ENCODE data around the gene OR5AC2.

Gene OR5AC2

GRCh38 chr3:98086873-98087272 lies at the start of gene OR5AC2:
TSS of gene OR5AC2 (plus strand) at chr3:98087173. CDS start at chr3:98087173, 0 bp downstream.
- no peak for DNase-seq

GRCh38 chr3:98038286-98038685 lies 48.7 kb upstream of the OR5AC2 start:
- DNase-seq: no peak

GRCh38 chr3:98038876-98039275 lies 48.1 kb upstream of the OR5AC2 start:
- no peak for DNase-seq

- DNase-seq: peak; percentile 95
Measured at GRCh38 chr3:98039322-98040024, 47.5 kb upstream of the OR5AC2 start.

GRCh38 chr3:98041350-98041749 lies 45.6 kb upstream of the OR5AC2 start:
- DNase-seq: peak; percentile 8

- peak; percentile 22 for DNase-seq
Measured at GRCh38 chr3:98048586-98048985, 38.4 kb upstream of the OR5AC2 start.

- DNase-seq: no peak
Measured at GRCh38 chr3:98049271-98049670, 37.7 kb upstream of the OR5AC2 start.

GRCh38 chr3:98056035-98056434 lies 30.9 kb upstream of the OR5AC2 start:
- no peak for DNase-seq

GRCh38 chr3:98057631-98058030 lies 29.3 kb upstream of the OR5AC2 start:
- no peak for DNase-seq

- peak; percentile 95 for DNase-seq
Measured at GRCh38 chr3:98058244-98058960, 28.6 kb upstream of the OR5AC2 start.

- DNase-seq: no peak
Measured at GRCh38 chr3:98068824-98069223, 18.1 kb upstream of the OR5AC2 start.

GRCh38 chr3:98070840-98071239 lies 16.1 kb upstream of the OR5AC2 start:
- DNase-seq: peak; percentile 72

GRCh38 chr3:98073486-98073885 lies 13.5 kb upstream of the OR5AC2 start:
- DNase-seq: no peak

- no peak for DNase-seq
Measured at GRCh38 chr3:98095882-98096281, 8.9 kb downstream of the OR5AC2 start.

GRCh38 chr3:98099848-98100247 lies 12.9 kb downstream of the OR5AC2 start:
- DNase-seq: no peak

GRCh38 chr3:98108162-98108561 lies 21.2 kb downstream of the OR5AC2 start:
- DNase-seq: no peak

GRCh38 chr3:98109807-98110549 lies 23.0 kb downstream of the OR5AC2 start:
- DNase-seq: no peak

- DNase-seq: no peak
Measured at GRCh38 chr3:98110550-98110908, 23.6 kb downstream of the OR5AC2 start.

- no peak for DNase-seq
Measured at GRCh38 chr3:98114264-98114663, 27.3 kb downstream of the OR5AC2 start.

- DNase-seq: no peak
Measured at GRCh38 chr3:98115717-98116116, 28.7 kb downstream of the OR5AC2 start.

- DNase-seq: no peak
Measured at GRCh38 chr3:98130421-98130820, 43.4 kb downstream of the OR5AC2 start, which contains the start of gene OR5H1. TSS of gene OR5H1 (plus strand) at chr3:98130721. CDS start at chr3:98132698, 1,977 bp downstream.

- no peak for DNase-seq
Measured at GRCh38 chr3:98136631-98137030, 49.7 kb downstream of the OR5AC2 start.
